Esophagus squamous epithelium (tissue), 5 donors: ENCODE data around the gene OLFML1. TPM values are rescaled to one million over a fixed set of nuclear protein-coding genes. Genes with fewer than 3 reads are reported as not detected.

Source experiments
- DNase-seq: peaks from one replicate; lab custom pipeline; 2025; lab: John Stamatoyannopoulos, UW
- H3K27ac ChIP-seq, 4 donors: fragments of 200-600 bp; sonication (generic); one replicate each; pipeline ENCODE4 v1.5.1; 2016 to 2019; ENCODE audit warnings: mild to moderate bottlenecking in 1 of 4
- H3K27me3 ChIP-seq, 4 donors: fragments of 200-600 bp; sonication (generic); 1 replicate in 3 of 4; 2 replicates in 1 of 4; pipeline versions ENCODE4 v1.5.1 to v1.6.0; 2017 to 2021; ENCODE audit warnings: antibody characterized with exemption in 1 of 4
- H3K36me3 ChIP-seq, 3 donors: fragments of 200-600 bp; sonication (generic); one replicate each; pipeline ENCODE4 v1.5.1; 2016 to 2019
- H3K4me1 ChIP-seq, 3 donors: fragments of 200-600 bp; sonication (generic); one replicate each; pipeline ENCODE4 v1.5.1; 2017 to 2019
- H3K4me3 ChIP-seq, 4 donors: fragments of 200-600 bp; sonication (generic); 1 replicate in 3 of 4; 2 replicates in 1 of 4; pipeline ENCODE4 v1.5.1; 2016 to 2019; ENCODE audit warnings: mild to moderate bottlenecking in 2 of 4, moderate library complexity in 1 of 4
- H3K9me3 ChIP-seq, 3 donors: fragments of 200-600 bp; sonication (generic); one replicate each; pipeline ENCODE4 v1.5.1; 2016 to 2019
- CTCF ChIP-seq, 6 experiments: fragments of 450-650 bp in 4 of 6; fragments of 200-600 bp in 2 of 6; sonication (generic) in 2 of 6; IDR thresholded peaks; one replicate each; pipeline ENCODE4 v1.5.1; 2016 to 2019; ENCODE audit warnings: antibody characterized with exemption in 6 of 6, mild to moderate bottlenecking in 4 of 6, moderate library complexity in 4 of 6
- POLR2A ChIP-seq, 4 donors: fragments of 450-650 bp; IDR thresholded peaks; one replicate each; pipeline ENCODE4 v1.6.1; 2017; ENCODE audit warnings: antibody characterized with exemption in 4 of 4, mild to moderate bottlenecking in 4 of 4, moderate library complexity in 3 of 4
- WGBS, 2 donors: methylation state at CpG; one replicate each; pipeline ENCODE4 v1.1.5; 2018; 5-methylcytosine and 5-hydroxymethylcytosine counted together
- intact Hi-C: fragments of 100-400 bp; cut with DNase I; formaldehyde crosslinking; loops from one replicate; pipeline ENCODE4 v1.15.0; 2022
- total RNA-seq, 4 donors: library from RNA; depleted of rRNA; stranded (reverse); fragments of >200 nt; gene quantifications; one replicate each; pipeline ENCODE4 v1.1.0, GENCODE V29; 2016
- donor health status: DM: yes; HTN: yes; CAD: no.

The OLFML1 gene
- total RNA-seq, 4 donors from 2014 or later: 0.35 to 6.3 (median 2.4) TPM; not detected in 1

- intact Hi-C loops: no loop called here
Observed at GRCh38 chr11:7559398-7560283, 74.3 kb downstream of the OLFML1 start.

More at GRCh38 chr11:7559398-7560283, 74.3 kb downstream of the OLFML1 start:
- TF ChIP-seq CTCF (IDR thresholded peaks at IDR 0.05) (no peak), POLR2A (IDR thresholded peaks at IDR 0.05) (no peak)
- 57 to 68% methylated on average over 4 of the region's 4 CpGs for WGBS, 2 donors
- DNase-seq: no peak
- Histone ChIP-seq H3K9me3 (no peaks in the 10 kb centered on the region), H3K27me3 (no peaks in the 10 kb centered on the region), H3K36me3 (no peaks in the 10 kb centered on the region), H3K4me1 (peaks cover 0 to 7% (median 0%) of the 10 kb centered on the region in 3 donors), H3K27ac (no peak overlapping the region), H3K4me3 (no peak overlapping the region)

Other genes with a start within 250 kb of the OLFML1 start
- under 1 TPM in 1 of 4 donors, not detected in 3; 0.19 TPM for gene SYT9, start 233.6 kb upstream of the OLFML1 start, total RNA-seq
- 10 to 100 TPM; 28.1 to 61.1 (median 49.4) TPM for gene PPFIBP2, start 28.5 kb downstream of the OLFML1 start, total RNA-seq
- gene CYB5R2, start 188.0 kb downstream of the OLFML1 start, total RNA-seq: 10 to 100 TPM in 3 of 4 donors, 1 to 10 TPM in 1; 7.6 to 56.9 (median 18.0) TPM
- gene OVCH2, start 221.0 kb downstream of the OLFML1 start, total RNA-seq: 1 to 10 TPM in 1 of 4 donors, under 1 TPM in 1, not detected in 2; 0.21 to 2.1 TPM